GM18511 (cell line): ENCODE data around the gene MYO9A.

ENCODE experiments used
- ATAC-seq: cut with Tn5 transposase; IDR thresholded peaks from one replicate; pipeline ENCODE4 v1.9.1; 2021; ENCODE audit warnings: mild to moderate bottlenecking, moderate library complexity; ENCODE audit not compliant: unreplicated experiment

Gene MYO9A

GRCh38 chr15:71789616-71790015 lies 328.3 kb downstream of the MYO9A start:
- no peak for ATAC-seq

DNA sequence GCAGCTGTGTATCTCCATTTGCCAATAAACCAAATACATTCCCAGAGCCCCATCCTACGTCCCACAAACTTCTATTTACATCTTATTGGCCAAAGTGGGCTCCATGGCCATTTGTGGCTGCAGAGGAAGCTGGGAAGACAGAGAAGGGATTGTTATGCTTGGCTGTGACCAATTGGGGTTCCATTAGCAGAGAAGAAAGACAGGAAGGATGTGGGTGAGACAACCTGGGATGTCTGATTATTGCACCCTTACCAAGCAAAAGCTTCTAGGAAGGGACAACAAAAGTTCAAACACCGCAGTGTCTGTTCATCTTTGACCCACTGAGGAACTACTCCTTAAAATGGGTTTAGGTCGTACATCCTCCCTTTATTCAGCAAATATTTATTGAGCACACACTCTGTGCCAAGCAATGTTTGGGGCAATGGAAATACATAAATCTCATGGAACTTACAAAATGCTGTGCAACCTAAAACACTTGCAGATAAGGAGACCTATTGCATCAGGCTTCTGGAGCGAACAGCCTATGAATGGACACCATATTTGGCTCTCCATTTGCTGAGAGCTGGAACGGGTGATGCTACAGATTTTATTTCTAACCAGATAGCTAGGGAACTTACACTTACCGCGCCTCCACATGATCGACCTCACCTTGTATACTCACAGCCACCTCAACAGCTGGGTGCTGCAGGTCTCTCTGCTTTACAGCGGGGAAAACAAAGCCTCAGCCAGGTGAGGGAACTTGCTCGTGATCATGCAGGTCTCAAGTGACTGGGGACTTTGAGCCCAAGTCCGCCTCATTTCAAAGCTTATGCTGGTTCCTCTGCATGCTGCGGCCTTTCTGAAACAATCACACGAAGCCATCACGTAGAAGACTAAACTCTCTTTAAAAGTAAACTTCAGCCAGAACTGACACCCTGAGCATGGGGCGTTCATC lies 329.0 kb downstream of the MYO9A start:
- no peak for ATAC-seq

- ATAC-seq, result no peak
Observed at GRCh38 chr15:71786673-71787072, 331.3 kb downstream of the MYO9A start.

DNA sequence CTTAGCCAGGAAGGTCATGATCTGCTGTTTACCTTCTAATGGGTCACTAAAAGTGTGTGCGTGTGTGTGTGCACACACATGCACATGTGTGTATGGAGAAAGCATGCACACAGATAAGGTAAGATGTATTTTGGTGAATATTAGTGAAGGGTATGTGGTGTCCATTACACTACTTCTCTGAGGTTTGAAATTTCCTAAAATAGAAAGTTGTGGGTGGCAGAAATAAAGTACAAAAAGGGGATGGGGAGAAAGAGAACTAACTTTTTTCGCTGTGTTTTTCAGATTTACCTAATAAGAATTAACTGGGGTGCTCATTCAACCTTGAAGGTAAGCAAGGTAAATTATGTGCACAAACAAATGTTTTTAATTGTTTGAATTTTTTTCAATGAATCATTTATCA lies 332.0 kb downstream of the MYO9A start:
- ATAC-seq, result no peak

GRCh38 chr15:71784719-71785118 lies 333.2 kb downstream of the MYO9A start:
- no peak for ATAC-seq

DNA sequence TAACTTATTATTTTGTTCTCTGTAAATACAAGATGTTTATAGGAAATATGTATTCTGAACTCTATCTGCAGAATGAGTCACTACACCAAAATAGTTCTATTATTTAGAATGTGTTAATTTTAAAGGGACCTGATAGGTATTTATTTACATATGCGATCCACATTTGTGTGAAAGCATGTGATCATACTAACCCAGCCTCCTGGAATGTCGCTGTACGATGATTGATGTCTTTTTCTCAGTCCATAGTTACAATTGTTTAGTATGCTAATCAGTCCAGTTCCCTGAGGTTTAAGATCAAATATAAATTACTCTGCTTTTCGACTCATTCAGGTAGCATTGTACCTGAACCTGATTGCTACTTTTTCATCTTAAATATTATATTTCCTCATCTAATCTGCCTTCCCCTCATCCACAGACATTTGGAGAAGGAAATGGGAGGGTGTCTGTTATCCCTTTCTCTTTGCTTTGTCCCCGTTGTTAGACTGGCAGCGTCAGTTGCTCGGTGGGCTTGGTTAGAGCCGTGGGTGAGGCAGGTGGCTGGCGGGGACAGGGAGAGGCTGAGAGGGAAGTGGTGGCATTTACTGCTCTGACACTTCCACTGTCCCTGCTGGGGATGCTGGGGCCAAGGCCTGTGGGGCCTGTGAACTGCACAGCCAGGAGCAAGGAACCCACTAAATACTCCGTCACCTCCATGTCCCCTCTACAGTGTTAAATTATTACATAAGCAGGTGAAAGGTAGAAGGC lies 335.4 kb downstream of the MYO9A start:
- no peak for ATAC-seq

GRCh38 chr15:71781965-71782265 lies 336.0 kb downstream of the MYO9A start:
- no peak for ATAC-seq

DNA sequence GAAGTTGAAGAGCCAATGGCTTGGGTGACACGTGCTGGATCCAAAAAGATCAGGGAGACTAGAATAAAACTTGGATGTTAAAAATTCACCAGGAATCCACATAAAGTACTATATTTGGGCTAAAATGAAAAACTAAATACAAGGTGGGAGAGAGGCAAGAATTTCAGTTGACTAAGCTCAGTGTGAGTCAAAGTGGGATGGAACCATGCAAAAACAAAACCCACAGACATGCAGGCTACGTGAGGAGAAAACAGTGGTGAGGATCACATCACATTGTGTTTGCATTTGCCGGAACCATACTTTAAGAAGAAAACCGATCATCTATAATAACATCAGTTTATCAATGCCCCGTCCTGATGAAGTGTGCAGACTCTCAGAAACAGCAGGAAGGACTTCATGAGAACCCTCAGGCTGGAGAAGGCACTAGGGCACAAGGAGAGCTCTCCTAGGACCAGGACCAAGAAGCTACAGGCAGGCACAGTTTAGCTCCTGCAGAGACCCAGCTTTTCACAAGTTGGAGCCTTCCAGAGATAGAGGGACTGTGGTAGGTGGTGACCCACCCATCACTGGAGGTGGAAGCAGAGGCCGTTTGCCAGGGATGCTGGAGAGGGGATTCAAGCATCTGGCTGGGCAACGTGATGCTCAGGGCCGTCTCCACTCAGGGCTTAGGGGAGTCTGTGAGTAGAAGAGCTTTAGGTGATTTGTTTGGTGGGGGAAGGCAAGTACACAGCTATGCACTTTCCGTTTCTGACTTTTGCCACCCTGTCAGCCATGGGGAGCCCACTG lies 336.6 kb downstream of the MYO9A start:
- ATAC-seq, result no peak

- peak; percentile 59 for ATAC-seq
Observed at GRCh38 chr15:71780115-71780976, 337.6 kb downstream of the MYO9A start.

DNA sequence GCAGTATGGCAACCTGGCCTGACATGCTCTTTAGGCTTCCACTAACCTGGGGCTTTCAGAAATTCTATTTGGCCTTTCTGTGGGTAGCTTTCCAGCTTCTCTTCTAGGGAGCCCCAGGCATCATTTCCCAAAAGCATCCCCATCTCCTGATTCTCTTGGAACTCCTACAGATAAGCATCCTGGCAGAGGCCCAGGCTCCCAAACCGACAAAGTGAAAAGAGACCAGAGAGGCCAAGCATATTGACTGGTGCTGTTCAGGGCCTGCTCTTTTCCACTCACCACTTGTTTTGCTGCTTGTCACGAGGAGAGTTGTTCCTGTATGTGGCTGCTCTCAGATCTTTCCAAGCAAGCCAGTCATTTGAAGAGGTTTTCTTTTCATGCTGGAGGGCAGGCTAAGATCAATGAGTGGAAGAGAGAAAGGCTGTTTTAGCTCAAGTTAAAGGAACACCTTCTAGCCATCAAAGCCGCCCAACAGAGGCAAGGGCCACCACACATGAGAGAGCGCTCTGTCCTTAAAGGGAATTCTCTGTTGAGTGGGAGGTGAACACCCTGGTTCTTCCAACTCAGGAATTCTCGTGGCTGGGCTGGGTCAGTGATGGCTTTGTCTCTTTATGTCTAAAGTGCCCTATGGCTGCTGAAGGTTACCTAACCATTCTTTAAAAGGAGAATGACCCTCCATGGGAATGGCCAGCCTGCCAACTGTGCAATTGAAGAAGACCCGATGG lies 338.7 kb downstream of the MYO9A start:
- no peak for ATAC-seq

- ATAC-seq, result no peak
Observed at GRCh38 chr15:71777216-71777943, 340.6 kb downstream of the MYO9A start.

DNA sequence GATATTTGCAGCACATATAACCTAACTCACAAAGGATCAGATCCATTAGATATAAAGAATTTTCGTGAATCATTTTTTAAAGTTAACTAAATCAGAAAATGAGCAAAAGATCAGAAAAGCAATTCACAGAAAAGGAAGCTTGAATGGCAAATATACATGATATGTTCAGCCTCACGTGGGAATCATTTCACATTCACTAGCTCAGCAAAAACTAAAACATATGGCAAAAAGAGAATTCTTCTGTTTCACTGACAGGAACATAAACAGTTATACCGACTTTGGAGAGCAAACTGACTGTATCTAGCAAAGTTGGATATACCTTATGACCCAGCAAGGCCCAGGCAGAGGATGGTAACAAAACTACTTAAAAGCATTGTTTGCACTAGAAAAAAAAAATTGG lies 341.6 kb downstream of the MYO9A start:
- no peak for ATAC-seq

- ATAC-seq, result no peak
Observed at GRCh38 chr15:71775856-71776255, 342.1 kb downstream of the MYO9A start.

- no peak for ATAC-seq
Observed at GRCh38 chr15:71773206-71773859, 344.6 kb downstream of the MYO9A start.
